Measurements from ENCODE around the gene ERBB4. TPM values are rescaled to one million over a fixed set of nuclear protein-coding genes. Genes with fewer than 3 reads are reported as not detected.
A peak's percentile ranks its signal among the peaks of the same experiment; 100 is the strongest.
"Not testable (repeated sequence)": the region's sequence is repeated elsewhere in the genome, so short reads cannot be mapped to it uniquely, and the experiment has no call there.

ERBB4 gene
- polyA plus RNA-seq, 1 of the 3 experiments (the other 2 are of a cell fraction) = 0.05 TPM

DNA sequence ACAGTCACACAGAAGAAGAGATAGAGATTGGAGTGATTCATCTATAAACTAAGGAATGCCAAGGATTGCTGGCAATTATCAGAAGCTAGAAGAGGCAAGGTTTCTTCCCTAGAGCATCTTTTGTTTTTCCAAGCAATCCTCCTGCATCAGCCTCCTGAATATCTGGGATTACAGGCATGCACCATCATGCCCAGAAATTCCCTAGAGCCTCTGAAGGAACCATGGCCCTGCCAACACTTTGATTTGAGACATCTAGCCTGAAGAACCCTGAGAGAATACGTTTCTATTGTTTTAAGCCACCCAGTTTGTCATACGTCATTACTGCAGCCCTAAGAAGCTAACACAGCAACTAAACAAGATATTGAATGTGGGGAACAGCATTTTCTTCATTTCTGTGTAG, 525.0 kb downstream of the ERBB4 start:
- H3K27me3 ChIP-seq (ENCODE audit: insufficient read depth) = no peaks in the 10 kb centered on the region
- no peak overlapping the region for H3K9ac ChIP-seq
- POLR2A ChIA-PET = no interaction called here
- H3K4me2 ChIP-seq = no peak overlapping the region
- CTCF ChIA-PET = interaction anchor here (0.9 to 2.8 kb wide), 2 partner anchors 8 to 9 kb away, joined by 3 to 17 read pairs; no protein-coding TSS in a partner anchor
- TF ChIP-seq RFX5 (IDR thresholded peaks at IDR 0.05; ENCODE audit: low read length) (no peak), CHD2 (IDR thresholded peaks at IDR 0.05; ENCODE audit: low read length, partially characterized antibody) (no peak), RAD21 (IDR thresholded peaks at IDR 0.05; ENCODE audit: low read length) (no peak), TAF1 (IDR thresholded peaks at IDR 0.05; ENCODE audit: borderline replicate concordance, low read depth, low read length) (no peak), ELF1 (IDR thresholded peaks at IDR 0.05) (no peak), GATA2 (CRISPR knock-in tag; IDR thresholded peaks at IDR 0.05) (no peak), SIN3A (IDR thresholded peaks at IDR 0.05; ENCODE audit: borderline replicate concordance, low read depth, low read length) (no peak), TEAD4 (IDR thresholded peaks at IDR 0.05; ENCODE audit: borderline replicate concordance, insufficient read depth) (no peak), YY1 (IDR thresholded peaks at IDR 0.05; ENCODE audit: low read depth) (no peak), FOXM1 (IDR thresholded peaks at IDR 0.05; ENCODE audit: low read depth) (no peak)
- TF ChIP-seq, protein P1, sequence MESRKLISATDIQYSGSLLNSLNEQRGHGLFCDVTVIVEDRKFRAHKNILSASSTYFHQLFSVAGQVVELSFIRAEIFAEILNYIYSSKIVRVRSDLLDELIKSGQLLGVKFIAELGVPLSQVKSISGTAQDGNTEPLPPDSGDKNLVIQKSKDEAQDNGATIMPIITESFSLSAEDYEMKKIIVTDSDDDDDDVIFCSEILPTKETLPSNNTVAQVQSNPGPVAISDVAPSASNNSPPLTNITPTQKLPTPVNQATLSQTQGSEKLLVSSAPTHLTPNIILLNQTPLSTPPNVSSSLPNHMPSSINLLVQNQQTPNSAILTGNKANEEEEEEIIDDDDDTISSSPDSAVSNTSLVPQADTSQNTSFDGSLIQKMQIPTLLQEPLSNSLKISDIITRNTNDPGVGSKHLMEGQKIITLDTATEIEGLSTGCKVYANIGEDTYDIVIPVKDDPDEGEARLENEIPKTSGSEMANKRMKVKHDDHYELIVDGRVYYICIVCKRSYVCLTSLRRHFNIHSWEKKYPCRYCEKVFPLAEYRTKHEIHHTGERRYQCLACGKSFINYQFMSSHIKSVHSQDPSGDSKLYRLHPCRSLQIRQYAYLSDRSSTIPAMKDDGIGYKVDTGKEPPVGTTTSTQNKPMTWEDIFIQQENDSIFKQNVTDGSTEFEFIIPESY (IDR thresholded peaks at IDR 0.05; ENCODE audit: borderline replicate concordance, low read depth) = no peak
- TF ChIP-seq, protein P2, sequence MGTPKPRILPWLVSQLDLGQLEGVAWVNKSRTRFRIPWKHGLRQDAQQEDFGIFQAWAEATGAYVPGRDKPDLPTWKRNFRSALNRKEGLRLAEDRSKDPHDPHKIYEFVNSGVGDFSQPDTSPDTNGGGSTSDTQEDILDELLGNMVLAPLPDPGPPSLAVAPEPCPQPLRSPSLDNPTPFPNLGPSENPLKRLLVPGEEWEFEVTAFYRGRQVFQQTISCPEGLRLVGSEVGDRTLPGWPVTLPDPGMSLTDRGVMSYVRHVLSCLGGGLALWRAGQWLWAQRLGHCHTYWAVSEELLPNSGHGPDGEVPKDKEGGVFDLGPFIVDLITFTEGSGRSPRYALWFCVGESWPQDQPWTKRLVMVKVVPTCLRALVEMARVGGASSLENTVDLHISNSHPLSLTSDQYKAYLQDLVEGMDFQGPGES (IDR thresholded peaks at IDR 0.05; ENCODE audit: low read depth, low read length) = no peak
- TF ChIP-seq, protein P3, sequence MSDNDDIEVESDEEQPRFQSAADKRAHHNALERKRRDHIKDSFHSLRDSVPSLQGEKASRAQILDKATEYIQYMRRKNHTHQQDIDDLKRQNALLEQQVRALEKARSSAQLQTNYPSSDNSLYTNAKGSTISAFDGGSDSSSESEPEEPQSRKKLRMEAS (IDR thresholded peaks at IDR 0.05; ENCODE audit: low read depth) = no peak
- TF ChIP-seq, protein P4, sequence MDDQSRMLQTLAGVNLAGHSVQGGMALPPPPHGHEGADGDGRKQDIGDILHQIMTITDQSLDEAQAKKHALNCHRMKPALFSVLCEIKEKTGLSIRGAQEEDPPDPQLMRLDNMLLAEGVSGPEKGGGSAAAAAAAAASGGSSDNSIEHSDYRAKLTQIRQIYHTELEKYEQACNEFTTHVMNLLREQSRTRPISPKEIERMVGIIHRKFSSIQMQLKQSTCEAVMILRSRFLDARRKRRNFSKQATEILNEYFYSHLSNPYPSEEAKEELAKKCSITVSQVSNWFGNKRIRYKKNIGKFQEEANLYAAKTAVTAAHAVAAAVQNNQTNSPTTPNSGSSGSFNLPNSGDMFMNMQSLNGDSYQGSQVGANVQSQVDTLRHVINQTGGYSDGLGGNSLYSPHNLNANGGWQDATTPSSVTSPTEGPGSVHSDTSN (IDR thresholded peaks at IDR 0.05) = no peak
- TF ChIP-seq, protein P5, sequence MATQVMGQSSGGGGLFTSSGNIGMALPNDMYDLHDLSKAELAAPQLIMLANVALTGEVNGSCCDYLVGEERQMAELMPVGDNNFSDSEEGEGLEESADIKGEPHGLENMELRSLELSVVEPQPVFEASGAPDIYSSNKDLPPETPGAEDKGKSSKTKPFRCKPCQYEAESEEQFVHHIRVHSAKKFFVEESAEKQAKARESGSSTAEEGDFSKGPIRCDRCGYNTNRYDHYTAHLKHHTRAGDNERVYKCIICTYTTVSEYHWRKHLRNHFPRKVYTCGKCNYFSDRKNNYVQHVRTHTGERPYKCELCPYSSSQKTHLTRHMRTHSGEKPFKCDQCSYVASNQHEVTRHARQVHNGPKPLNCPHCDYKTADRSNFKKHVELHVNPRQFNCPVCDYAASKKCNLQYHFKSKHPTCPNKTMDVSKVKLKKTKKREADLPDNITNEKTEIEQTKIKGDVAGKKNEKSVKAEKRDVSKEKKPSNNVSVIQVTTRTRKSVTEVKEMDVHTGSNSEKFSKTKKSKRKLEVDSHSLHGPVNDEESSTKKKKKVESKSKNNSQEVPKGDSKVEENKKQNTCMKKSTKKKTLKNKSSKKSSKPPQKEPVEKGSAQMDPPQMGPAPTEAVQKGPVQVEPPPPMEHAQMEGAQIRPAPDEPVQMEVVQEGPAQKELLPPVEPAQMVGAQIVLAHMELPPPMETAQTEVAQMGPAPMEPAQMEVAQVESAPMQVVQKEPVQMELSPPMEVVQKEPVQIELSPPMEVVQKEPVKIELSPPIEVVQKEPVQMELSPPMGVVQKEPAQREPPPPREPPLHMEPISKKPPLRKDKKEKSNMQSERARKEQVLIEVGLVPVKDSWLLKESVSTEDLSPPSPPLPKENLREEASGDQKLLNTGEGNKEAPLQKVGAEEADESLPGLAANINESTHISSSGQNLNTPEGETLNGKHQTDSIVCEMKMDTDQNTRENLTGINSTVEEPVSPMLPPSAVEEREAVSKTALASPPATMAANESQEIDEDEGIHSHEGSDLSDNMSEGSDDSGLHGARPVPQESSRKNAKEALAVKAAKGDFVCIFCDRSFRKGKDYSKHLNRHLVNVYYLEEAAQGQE (IDR thresholded peaks at IDR 0.05; ENCODE audit: low read depth, low read length) = no peak
- TF ChIP-seq, protein P6, sequence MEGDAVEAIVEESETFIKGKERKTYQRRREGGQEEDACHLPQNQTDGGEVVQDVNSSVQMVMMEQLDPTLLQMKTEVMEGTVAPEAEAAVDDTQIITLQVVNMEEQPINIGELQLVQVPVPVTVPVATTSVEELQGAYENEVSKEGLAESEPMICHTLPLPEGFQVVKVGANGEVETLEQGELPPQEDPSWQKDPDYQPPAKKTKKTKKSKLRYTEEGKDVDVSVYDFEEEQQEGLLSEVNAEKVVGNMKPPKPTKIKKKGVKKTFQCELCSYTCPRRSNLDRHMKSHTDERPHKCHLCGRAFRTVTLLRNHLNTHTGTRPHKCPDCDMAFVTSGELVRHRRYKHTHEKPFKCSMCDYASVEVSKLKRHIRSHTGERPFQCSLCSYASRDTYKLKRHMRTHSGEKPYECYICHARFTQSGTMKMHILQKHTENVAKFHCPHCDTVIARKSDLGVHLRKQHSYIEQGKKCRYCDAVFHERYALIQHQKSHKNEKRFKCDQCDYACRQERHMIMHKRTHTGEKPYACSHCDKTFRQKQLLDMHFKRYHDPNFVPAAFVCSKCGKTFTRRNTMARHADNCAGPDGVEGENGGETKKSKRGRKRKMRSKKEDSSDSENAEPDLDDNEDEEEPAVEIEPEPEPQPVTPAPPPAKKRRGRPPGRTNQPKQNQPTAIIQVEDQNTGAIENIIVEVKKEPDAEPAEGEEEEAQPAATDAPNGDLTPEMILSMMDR (IDR thresholded peaks at IDR 0.05) = no peak
- H3K9me3 ChIP-seq = no peaks in the 10 kb centered on the region
- H4K20me1 ChIP-seq (ENCODE audit: insufficient read depth) = no peaks in the 10 kb centered on the region
- no peak overlapping the region for H3K27ac ChIP-seq (ENCODE audit: low read depth in 2 of 2, low read length in 1 of 2)
- 77% methylated on average over 2 of the region's 2 CpGs for WGBS (ENCODE audit: low lambda C conversion rate)
- peak overlapping the region; percentile 30; the same call in 1 of the 2 replicates for H2AFZ ChIP-seq (ENCODE audit: low read depth)
- no peaks in the 10 kb centered on the region for H3K79me2 ChIP-seq (ENCODE audit: insufficient read depth)
- DNase-seq = no peak
- H3K9me2 ChIP-seq = no peaks in the 10 kb centered on the region
- no peak overlapping the region for H3K4me3 ChIP-seq (ENCODE audit: low read depth in 2 of 2, low read length in 1 of 2)
- no peaks in the 10 kb centered on the region for H3K36me3 ChIP-seq (replicated peaks in 1 of 2; ENCODE audit: control insufficient read depth in 1 of 2, insufficient read depth in 2 of 2, low read length in 1 of 2)
- H3F3A ChIP-seq (replicated peaks; ENCODE audit: insufficient read depth) = peaks cover 8% of the 10 kb centered on the region
- H3K4me1 ChIP-seq (ENCODE audit: control insufficient read depth in 1 of 2, insufficient read depth in 2 of 2, low read depth in 1 of 2, low read length in 1 of 2) = no peaks in the 10 kb centered on the region; a peak in 1 of 4 replicates

DNA sequence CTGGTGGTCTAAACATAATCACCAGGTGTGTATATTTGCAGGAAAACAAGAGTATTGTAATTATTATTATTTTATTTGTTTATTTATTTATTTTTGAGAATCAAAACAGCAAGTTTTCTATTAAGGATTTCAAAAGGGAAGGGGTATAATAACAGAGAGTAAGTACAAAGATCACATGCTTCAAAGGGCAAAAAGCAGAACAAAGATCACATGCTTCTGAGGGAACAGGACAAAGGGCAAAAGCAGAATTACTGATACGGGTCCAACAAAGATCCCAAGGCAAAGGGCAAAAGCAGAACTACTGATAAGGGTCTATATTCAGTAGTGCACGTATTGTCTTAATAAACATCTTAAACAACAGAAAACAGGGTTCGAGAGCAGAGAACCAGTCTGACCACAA, 528.3 kb downstream of the ERBB4 start:
- H4K20me1 ChIP-seq (ENCODE audit: insufficient read depth); H3K9ac ChIP-seq; H3K4me2 ChIP-seq; H3K9me3 ChIP-seq; H3F3A ChIP-seq (replicated peaks; ENCODE audit: insufficient read depth); H3K4me3 ChIP-seq (ENCODE audit: low read depth in 2 of 2, low read length in 1 of 2); POLR2A ChIA-PET; H3K36me3 ChIP-seq (replicated peaks in 1 of 2; ENCODE audit: control insufficient read depth in 1 of 2, insufficient read depth in 2 of 2, low read length in 1 of 2); H3K79me2 ChIP-seq (ENCODE audit: insufficient read depth); H3K4me1 ChIP-seq (ENCODE audit: control insufficient read depth in 1 of 2, insufficient read depth in 2 of 2, low read depth in 1 of 2, low read length in 1 of 2); H3K27ac ChIP-seq (ENCODE audit: low read depth in 2 of 2, low read length in 1 of 2); CTCF ChIA-PET; H3K9me2 ChIP-seq; H2AFZ ChIP-seq (ENCODE audit: low read depth); H3K27me3 ChIP-seq (ENCODE audit: insufficient read depth); DNase-seq: not testable (repeated sequence)
- 86% methylated on average over 3 of the region's 3 CpGs for WGBS (ENCODE audit: low lambda C conversion rate)

Measured in SK-N-SH (cell line).